Measurements from ENCODE around the gene CHCHD3. TPM values are rescaled to one million over a fixed set of nuclear protein-coding genes. Genes with fewer than 3 reads are reported as not detected.

Gene CHCHD3
- total RNA-seq, 2 donors from 2014 or later = 36.1 to 43.0 TPM

GRCh38 chr7:133048589-133048988 lies 33.3 kb downstream of the CHCHD3 start:
- no peak for DNase-seq (ENCODE audit: low spot score)
- no peaks in the 10 kb centered on the region for H3K36me3 ChIP-seq
- H3K4me1 ChIP-seq (ENCODE audit: control insufficient read depth in 1 of 2, low read depth in 2 of 2) = peaks cover 25 to 31% of the 10 kb centered on the region in 2 donors
- H3K27me3 ChIP-seq (replicated peaks; ENCODE audit: insufficient read depth) = no peaks in the 10 kb centered on the region
- no peak for ATAC-seq (ENCODE audit: insufficient number of reproducible peaks, low FRiP score, low read depth)
- TF ChIP-seq, protein P1, sequence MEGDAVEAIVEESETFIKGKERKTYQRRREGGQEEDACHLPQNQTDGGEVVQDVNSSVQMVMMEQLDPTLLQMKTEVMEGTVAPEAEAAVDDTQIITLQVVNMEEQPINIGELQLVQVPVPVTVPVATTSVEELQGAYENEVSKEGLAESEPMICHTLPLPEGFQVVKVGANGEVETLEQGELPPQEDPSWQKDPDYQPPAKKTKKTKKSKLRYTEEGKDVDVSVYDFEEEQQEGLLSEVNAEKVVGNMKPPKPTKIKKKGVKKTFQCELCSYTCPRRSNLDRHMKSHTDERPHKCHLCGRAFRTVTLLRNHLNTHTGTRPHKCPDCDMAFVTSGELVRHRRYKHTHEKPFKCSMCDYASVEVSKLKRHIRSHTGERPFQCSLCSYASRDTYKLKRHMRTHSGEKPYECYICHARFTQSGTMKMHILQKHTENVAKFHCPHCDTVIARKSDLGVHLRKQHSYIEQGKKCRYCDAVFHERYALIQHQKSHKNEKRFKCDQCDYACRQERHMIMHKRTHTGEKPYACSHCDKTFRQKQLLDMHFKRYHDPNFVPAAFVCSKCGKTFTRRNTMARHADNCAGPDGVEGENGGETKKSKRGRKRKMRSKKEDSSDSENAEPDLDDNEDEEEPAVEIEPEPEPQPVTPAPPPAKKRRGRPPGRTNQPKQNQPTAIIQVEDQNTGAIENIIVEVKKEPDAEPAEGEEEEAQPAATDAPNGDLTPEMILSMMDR (IDR thresholded peaks at IDR 0.05) = no peak
- H3K9me3 ChIP-seq = no peaks in the 10 kb centered on the region
- no peak overlapping the region for H3K27ac ChIP-seq
- no peak overlapping the region for H3K4me3 ChIP-seq

DNA sequence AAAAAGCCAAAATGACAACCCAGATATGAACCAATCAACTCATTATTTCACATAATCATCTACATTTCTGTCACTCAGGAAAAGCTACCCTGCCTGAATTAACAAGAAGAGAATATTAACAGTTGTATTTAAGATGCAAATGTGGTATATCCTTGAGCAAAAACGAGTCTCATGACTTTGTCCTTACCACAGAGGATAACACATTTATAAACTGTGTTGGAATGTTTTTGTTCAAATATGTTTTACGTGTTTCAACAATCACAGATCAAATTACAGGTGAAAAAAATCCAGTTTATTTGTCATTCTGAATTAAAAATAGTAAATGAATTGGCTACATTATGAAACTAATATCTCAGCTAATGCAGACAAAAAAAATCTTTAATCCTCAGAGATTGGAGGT lies 34.6 kb downstream of the CHCHD3 start:
- Histone ChIP-seq H3K4me3 (no peak overlapping the region), H3K4me1 (ENCODE audit: control insufficient read depth in 1 of 2, low read depth in 2 of 2) (peaks cover 20 to 21% of the 10 kb centered on the region in 2 donors), H3K27me3 (replicated peaks; ENCODE audit: insufficient read depth) (no peaks in the 10 kb centered on the region), H3K27ac (no peak overlapping the region), H3K36me3 (no peaks in the 10 kb centered on the region), H3K9me3 (no peaks in the 10 kb centered on the region)
- no peak for DNase-seq (ENCODE audit: low spot score)
- no peak for ATAC-seq (ENCODE audit: insufficient number of reproducible peaks, low FRiP score, low read depth)
- TF ChIP-seq, protein P1 (IDR thresholded peaks at IDR 0.05) = no peak

DNA sequence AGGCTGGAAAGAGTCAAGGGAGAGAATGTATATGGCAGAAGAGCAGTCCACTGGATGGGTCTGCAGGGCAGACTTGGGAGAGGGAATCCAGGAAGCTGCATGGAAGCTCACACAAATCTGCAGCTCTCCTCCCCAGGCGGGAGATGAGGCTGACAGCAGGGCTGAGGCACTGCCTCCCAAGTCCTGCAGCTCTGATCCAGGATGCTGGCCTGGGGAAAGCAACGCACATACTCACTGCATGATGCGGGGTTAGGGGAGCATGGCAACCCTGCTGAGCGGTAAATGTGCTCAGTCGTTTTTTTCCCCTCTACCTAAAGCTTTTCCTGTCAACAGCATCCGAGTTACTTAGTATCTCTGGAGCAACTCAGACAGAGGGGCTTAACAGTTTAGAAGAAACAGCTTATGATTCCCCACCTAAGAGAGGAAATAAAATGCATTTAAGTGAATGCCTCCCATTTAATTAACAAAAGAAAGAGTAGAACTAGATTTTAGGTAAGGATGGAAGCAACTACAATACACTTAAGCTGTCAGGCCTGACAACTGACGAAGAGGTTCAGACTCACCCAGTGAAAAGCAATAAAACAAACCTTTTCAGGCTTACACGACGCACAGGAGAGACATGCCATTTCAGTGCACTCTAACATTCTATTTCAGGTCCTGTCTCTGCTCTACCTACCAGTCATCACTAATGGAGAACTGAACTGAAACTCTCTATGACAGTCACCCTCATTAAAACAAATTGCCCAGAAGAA lies 37.0 kb downstream of the CHCHD3 start:
- H3K4me3 ChIP-seq = no peak overlapping the region
- no peaks in the 10 kb centered on the region for H3K36me3 ChIP-seq
- no peaks in the 10 kb centered on the region for H3K4me1 ChIP-seq (ENCODE audit: control insufficient read depth in 1 of 2, low read depth in 2 of 2)
- H3K27ac ChIP-seq = no peak overlapping the region
- no peak for DNase-seq (ENCODE audit: low spot score)
- no peaks in the 10 kb centered on the region for H3K9me3 ChIP-seq
- no peak for ATAC-seq (ENCODE audit: insufficient number of reproducible peaks, low FRiP score, low read depth)
- TF ChIP-seq, protein P1 (IDR thresholded peaks at IDR 0.05) = no peak
- H3K27me3 ChIP-seq (replicated peaks; ENCODE audit: insufficient read depth) = no peaks in the 10 kb centered on the region

DNA sequence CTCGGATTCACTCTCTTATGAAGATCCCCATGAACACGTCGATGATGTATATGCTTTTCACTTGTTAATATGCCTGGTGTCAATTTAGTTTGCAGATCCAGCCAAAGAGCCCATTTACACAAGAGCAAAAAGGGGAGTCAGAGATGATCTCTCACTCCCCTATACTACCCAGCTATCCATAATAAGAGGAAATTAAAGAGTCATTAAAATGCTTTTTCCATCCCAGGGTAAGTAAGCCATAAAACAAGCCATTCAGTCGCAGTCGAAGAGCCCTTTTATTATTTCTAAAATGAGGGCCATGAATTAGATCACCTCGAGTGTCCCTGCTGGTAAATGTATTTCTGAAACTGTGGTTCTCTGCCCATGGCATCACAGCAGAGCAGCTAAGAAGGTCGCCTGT lies 41.2 kb downstream of the CHCHD3 start:
- H3K36me3 ChIP-seq = no peaks in the 10 kb centered on the region
- H3K27me3 ChIP-seq (replicated peaks; ENCODE audit: insufficient read depth) = no peaks in the 10 kb centered on the region
- DNase-seq (ENCODE audit: low spot score) (no peak), ATAC-seq (ENCODE audit: insufficient number of reproducible peaks, low FRiP score, low read depth) (no peak)
- H3K9me3 ChIP-seq = no peaks in the 10 kb centered on the region
- no peak overlapping the region for H3K27ac ChIP-seq
- H3K4me1 ChIP-seq (ENCODE audit: control insufficient read depth in 1 of 2, low read depth in 2 of 2) = no peaks in the 10 kb centered on the region
- no peak overlapping the region for H3K4me3 ChIP-seq
- TF ChIP-seq, protein P1 (IDR thresholded peaks at IDR 0.05) = no peak

DNA sequence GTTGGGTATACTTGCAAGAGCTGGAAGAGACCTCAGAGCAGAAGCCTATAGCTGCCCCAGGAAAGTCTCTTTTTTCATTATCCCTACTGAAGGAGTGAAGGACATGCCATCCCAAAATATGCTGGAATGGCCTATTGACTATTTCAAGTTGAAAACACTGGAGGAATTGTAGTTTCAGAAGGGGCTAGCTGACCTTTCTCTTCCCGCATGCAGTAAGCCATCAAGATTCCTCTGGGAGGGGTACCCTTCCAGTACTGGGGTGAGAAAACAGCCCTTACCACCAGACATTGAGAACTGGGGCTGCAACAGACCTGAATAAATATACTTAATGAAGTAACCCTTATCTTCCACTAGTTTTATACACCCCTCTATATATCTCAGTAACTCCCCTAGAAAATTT lies 41.7 kb downstream of the CHCHD3 start:
- H3K4me3 ChIP-seq = no peak overlapping the region
- H3K4me1 ChIP-seq (ENCODE audit: control insufficient read depth in 1 of 2, low read depth in 2 of 2) = no peaks in the 10 kb centered on the region
- TF ChIP-seq, protein P1 (IDR thresholded peaks at IDR 0.05) = no peak
- H3K27me3 ChIP-seq (replicated peaks; ENCODE audit: insufficient read depth) = no peaks in the 10 kb centered on the region
- H3K27ac ChIP-seq = no peak overlapping the region
- H3K9me3 ChIP-seq = no peaks in the 10 kb centered on the region
- ATAC-seq (ENCODE audit: insufficient number of reproducible peaks, low FRiP score, low read depth) = no peak
- H3K36me3 ChIP-seq = no peaks in the 10 kb centered on the region
- no peak for DNase-seq (ENCODE audit: low spot score)

All from thoracic aorta (tissue), 2 donors.